ENCODE data around the gene MRPL52.

- TF ChIP-seq CTCF (IDR thresholded peaks at IDR 0.05; ENCODE audit: borderline replicate concordance, extremely low read depth, low read length, poor library complexity, severe bottlenecking) (no peak), EZH2 (IDR thresholded peaks at IDR 0.05; ENCODE audit: borderline replicate concordance, low read depth, low read length, severe bottlenecking) (no peak)
Measured at GRCh38 chr14:22835505-22835904, 5.8 kb downstream of the MRPL52 start.
